GM15510 (cell line): ENCODE data around the gene TRIM41.

Experiments used
- POLR2A ChIP-seq: IDR thresholded peaks from 3 replicates; pipeline ENCODE4 v1.6.1; 2011; ENCODE audit warnings: borderline replicate concordance; ENCODE audit not compliant: insufficient read length; ENCODE audit errors: extremely low read depth

Gene TRIM41

GRCh38 chr5:181246276-181247049 lies 23.4 kb downstream of the TRIM41 start:
- peak; percentile 60 for TF ChIP-seq POLR2A

DNA sequence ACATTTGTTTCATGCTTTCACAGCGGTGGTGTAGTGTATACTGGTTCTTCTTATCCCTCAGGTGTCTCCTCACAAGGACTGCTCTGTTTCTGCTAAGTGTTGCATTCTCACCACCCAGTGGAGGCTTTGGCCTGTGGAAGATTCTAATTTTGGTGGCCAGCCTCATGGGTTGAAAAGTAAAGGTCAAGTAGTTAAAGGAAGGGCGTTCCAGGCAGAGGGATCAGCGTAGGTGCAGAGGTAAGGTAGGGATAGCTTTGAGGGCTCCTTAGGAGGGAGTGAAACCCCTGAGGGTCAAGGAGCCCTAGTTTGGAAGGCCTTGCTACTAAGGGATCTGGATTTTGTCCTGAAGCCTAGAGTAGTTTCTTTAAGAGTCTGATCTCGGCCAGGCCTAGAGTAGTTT lies 25.2 kb downstream of the TRIM41 start:
- no peak for TF ChIP-seq POLR2A

- no peak for TF ChIP-seq POLR2A
Measured at GRCh38 chr5:181255276-181255675, 32.2 kb downstream of the TRIM41 start.

DNA sequence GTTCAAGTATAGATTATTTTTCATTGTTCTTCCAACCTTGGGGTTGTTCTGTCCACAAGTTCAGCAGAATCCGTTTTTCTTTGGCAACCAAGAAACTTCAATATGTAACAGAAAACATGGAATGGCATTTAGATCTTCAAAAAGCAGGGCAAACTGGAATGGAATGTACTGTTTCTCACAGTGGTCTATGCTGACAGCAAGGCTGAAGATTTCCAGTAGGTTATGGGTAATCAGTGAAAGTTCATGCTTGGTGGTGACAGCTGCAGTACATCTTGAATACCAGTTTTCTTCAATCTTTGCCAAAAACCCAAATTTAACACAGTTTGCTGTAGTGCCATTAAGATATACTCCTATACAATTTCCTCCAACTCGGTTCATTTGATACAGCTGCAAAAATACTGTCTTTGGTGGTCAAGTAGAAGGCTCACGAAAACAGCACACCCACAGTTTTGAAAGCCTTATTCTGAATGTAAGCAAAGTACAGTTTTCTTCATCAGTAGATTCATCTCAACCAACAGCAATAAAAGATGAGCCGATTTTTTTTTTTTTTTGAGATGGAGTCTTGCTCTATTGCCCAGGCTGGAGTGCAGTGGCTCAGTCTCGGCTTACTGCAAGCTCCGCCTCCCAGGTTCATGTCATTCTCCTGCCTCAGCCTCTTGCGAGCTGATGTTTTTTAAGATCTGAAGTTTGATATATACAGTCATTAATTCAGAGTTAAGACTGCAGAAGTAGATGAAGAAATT lies 32.9 kb downstream of the TRIM41 start:
- TF ChIP-seq POLR2A = no peak

DNA sequence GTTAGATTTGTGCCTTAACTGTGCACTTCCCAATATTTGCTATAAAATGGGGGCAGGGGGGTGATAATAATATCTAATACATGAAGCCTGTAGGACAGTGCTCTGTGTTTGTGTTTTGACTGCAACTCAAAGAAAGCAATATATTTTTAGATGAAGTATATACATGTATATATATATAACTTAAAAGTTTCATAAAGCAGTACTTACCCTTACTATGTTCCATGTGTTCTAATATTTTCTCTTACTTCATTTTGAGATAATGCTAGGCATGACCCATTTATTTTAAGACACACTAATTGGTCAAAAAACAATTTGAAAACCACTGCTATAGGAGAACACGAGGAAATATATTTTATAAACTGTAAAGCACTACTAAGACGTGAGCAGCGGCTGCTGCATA lies 35.5 kb downstream of the TRIM41 start:
- TF ChIP-seq POLR2A = no peak

- no peak for TF ChIP-seq POLR2A
Measured at GRCh38 chr5:181259283-181259682, 36.2 kb downstream of the TRIM41 start.

- TF ChIP-seq POLR2A = no peak
Measured at GRCh38 chr5:181259974-181260719, 37.1 kb downstream of the TRIM41 start.

- peak; percentile 98 for TF ChIP-seq POLR2A
Measured at GRCh38 chr5:181260720-181261319, 37.7 kb downstream of the TRIM41 start, which contains the start of gene TRIM52. TRIM52 (minus strand) TSS chr5:181261143; CDS start chr5:181260813, 330 bp downstream.

DNA sequence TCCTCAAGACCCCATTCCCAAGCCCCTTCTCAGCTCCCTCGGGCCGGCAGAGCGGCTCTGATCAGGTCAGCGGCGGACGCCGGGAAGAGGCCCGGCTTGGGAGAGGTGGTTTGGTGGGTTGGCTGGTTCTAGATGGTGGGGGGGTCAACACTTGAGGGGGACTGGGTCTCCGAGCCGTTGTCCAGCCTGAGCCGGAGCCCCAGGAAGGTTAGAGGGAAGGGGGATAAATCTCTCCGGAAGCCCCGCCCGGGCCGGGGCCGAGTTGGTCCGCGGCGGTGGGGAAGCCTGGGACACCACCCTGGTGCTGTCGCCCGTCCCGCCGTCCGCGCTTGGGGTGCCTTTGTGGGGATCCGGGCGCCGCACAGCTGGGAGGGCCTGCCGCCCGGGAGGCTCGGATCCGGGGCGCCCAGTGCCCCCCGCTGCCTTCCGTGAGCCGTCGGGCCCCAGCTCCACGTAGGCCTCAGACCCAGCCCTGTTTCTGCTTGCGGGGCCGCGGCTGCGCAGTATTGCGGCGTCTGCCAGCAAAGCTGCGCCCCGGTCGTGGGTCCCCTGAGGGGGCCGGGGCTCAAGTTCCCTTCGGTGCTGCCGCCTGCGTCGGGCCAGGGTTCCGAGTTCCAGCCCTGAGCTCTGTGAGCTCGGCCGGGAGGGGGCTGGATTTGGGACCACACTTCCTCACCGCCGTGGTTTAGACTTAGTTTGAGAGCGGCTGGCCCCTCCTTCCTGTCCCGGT lies 38.4 kb downstream of the TRIM41 start:
- peak; percentile 76 for TF ChIP-seq POLR2A

- no peak for TF ChIP-seq POLR2A
Measured at GRCh38 chr5:181263633-181264032, 40.6 kb downstream of the TRIM41 start.

DNA sequence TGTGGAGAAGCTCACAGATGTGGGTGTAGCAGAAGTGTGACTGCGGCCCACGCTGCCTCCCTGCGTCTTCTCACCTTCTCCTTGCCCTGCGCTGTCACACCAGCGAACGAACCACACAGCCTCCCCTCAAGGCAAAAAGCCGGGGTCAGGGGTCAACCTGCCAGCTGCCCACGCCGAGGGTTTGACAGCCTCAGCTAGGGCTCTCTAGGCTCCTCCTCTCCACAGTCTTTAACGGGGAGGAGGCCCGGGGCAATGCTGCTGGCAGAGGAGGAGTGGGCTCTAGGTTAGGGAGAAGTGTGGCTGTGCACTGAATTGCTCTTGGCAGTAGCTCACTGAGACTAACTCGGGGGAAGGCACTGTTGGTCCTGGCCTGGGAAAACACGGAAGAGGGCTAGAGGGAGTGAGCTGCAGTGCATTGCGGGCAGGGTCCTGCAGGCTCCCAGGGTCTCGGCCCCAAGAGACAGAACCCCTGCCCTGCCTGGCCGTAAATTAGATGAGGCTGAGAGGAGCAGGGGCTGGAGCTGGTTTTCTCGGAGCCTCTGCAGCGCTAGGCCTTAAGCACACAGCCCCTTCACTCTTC lies 42.1 kb downstream of the TRIM41 start:
- TF ChIP-seq POLR2A = no peak

DNA sequence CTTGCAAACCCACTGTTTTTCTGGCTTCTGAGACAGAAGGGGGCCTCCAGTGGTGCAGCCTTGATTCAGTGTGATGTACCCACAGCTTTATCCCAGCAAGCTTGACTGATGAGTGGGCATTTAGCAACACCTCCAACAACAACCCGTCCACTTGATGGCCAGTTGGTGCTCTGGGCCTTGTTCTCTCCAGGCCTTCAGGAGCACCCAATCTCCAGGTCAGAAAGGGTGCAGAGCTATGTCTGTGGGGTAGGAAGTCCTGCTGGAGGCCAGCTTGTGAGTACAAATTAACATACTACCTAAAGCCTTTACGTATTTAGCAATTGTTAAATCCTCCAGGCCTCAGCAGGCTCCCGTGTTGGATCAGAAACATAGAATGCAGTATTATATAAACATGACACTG lies 48.0 kb downstream of the TRIM41 start:
- no peak for TF ChIP-seq POLR2A

GRCh38 chr5:181280251-181280762 lies 57.2 kb downstream of the TRIM41 start:
- TF ChIP-seq POLR2A = no peak
